Lower leg skin (tissue), 4 donors: ENCODE data around the gene SLC16A1. TPM values are rescaled to one million over a fixed set of nuclear protein-coding genes. Genes with fewer than 3 reads are reported as not detected.

Experiments
- DNase-seq, 2 donors: peaks; one replicate each; pipeline ENCODE4 v3.0.0-alpha.2; 2019; ENCODE audit warnings: low spot score in 2 of 2
- H3K4me3 ChIP-seq: fragments of 200-600 bp; sonication (generic); 2 replicates; pipeline ENCODE4 v1.5.1; 2017; ENCODE audit warnings: mild to moderate bottlenecking, low read depth; ENCODE audit not compliant: poor library complexity, severe bottlenecking
- POLR2A ChIP-seq, 2 donors: fragments of 450-650 bp; IDR thresholded peaks; one replicate each; pipeline ENCODE4 v1.6.1; 2016 to 2017; ENCODE audit warnings: antibody characterized with exemption in 2 of 2, mild to moderate bottlenecking in 1 of 2, moderate library complexity in 1 of 2
- WGBS, 2 donors: methylation state at CpG; one replicate each; pipeline ENCODE4 v1.1.5; 2018; 5-methylcytosine and 5-hydroxymethylcytosine counted together
- intact Hi-C: fragments of 100-400 bp; cut with DNase I; formaldehyde crosslinking; loops from one replicate; pipeline ENCODE4 v1.15.0; 2023; ENCODE audit warnings: low total_unique reads
- total RNA-seq, 4 donors: library from RNA; depleted of rRNA; stranded (reverse); fragments of >200 nt; gene quantifications; one replicate each; pipeline ENCODE4 v1.1.0, GENCODE V29; 2016
- TF ChIP-seq, protein P1 (sequence below), 3 donors: fragments of 450-650 bp; IDR thresholded peaks; one replicate each; pipeline ENCODE4 v1.5.1; 2016; ENCODE audit warnings: antibody characterized with exemption in 3 of 3, mild to moderate bottlenecking in 3 of 3, moderate library complexity in 2 of 3

Gene SLC16A1, protein sequence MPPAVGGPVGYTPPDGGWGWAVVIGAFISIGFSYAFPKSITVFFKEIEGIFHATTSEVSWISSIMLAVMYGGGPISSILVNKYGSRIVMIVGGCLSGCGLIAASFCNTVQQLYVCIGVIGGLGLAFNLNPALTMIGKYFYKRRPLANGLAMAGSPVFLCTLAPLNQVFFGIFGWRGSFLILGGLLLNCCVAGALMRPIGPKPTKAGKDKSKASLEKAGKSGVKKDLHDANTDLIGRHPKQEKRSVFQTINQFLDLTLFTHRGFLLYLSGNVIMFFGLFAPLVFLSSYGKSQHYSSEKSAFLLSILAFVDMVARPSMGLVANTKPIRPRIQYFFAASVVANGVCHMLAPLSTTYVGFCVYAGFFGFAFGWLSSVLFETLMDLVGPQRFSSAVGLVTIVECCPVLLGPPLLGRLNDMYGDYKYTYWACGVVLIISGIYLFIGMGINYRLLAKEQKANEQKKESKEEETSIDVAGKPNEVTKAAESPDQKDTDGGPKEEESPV
- 10 to 100 TPM; 17.9 to 38.9 (median 31.1) TPM for total RNA-seq

DNA sequence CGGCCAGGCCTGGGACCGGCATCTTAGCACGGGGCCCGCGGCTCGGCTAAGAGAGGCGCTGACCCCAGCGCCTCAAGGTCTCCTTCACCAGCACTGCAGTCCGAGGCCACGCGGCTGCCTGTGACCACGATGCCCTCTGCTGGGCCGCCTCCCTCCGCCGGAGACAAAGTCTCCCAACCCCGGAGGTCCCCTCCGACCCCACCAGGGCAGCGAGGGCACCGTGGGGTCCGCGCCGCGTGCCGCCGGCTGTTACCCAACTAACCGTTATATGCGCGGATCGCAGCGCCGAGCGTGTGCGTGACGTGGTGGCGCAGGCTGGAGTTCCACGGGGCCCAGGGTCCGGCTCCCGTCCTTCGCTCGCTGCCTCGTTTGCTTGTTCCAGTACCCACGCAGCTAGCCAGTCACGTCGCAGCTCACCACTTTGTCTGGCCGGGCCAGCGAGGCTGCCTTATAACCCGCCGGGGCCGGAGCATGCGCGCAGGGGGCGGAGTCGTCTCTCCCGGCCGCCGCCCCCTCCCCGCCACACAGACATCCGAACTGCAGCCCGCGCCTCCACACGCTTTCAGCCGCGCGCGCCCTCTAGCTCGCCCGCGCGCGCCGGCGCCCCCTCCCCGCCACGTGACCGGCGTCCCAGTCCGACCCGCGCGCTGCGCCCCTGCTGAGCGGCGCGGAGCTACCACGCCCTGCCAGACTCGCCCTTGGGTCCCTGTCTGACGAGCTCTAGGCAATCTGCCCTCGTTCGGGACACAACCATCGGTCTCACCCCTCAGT lies at the start of gene SLC16A1:
SLC16A1 (minus strand) TSS at position 424 of the 771 bp plus-strand sequence. CDS start 26,888 bp downstream, outside the sequence.
- WGBS, 2 donors, result 0 to 1% methylated on average over 49 to 60 of the region's 90 CpGs
- peak within 1 kb of the TSS; percentile 53 for H3K4me3 ChIP-seq
- peak; percentile 86 to 98 for DNase-seq
- intact Hi-C loops, result no loop called here
- peak in 1 of 2 donors; percentile 13 for TF ChIP-seq POLR2A (IDR thresholded peaks at IDR 0.05)
- TF ChIP-seq, protein P1, sequence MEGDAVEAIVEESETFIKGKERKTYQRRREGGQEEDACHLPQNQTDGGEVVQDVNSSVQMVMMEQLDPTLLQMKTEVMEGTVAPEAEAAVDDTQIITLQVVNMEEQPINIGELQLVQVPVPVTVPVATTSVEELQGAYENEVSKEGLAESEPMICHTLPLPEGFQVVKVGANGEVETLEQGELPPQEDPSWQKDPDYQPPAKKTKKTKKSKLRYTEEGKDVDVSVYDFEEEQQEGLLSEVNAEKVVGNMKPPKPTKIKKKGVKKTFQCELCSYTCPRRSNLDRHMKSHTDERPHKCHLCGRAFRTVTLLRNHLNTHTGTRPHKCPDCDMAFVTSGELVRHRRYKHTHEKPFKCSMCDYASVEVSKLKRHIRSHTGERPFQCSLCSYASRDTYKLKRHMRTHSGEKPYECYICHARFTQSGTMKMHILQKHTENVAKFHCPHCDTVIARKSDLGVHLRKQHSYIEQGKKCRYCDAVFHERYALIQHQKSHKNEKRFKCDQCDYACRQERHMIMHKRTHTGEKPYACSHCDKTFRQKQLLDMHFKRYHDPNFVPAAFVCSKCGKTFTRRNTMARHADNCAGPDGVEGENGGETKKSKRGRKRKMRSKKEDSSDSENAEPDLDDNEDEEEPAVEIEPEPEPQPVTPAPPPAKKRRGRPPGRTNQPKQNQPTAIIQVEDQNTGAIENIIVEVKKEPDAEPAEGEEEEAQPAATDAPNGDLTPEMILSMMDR (IDR thresholded peaks at IDR 0.05), result peak in 1 of 3 donors; percentile 24

DNA sequence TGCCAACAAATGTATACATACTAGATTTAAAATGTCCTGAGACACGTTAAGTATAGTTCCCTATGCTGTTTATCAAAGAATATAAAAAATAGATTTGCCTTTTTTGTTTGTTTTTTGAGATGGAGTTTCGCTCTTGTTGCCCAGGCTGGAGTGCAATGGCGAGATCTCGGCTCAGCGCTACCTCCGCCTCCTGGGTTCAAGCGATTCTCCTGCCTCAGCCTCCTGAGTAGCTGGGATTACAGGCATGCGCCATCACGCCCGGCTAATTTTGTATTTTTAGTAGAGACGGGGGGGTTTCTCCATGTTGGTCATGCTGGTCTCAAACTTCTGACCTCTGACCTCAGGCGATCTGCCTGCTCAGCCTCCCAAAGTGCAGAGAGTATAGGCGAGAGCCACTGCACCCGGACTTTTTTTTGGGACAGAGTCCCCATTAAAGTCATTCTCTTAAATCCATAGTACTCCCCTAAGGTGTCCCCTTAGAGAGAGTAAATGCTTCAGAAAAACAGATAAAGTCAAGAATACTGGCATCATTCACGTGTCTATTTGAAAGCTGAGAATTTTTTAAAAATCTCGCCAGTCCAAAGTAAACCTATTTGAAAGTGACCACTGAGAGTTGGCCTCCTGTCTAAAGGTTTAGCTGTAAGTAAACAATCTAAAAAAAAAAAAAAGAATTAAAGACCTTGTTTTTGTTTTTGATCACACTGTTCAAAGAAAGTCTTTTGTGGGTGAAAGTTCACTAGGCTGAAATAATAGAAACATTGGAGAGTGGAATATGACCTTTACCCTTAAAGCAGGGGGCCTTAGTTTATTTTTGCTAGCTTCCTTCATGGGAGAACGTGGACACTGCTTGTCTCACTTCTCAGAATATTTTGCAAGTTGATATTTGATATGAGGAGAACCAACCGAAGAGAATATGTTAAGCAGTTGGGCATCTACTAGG lies 48.0 kb upstream of the SLC16A1 start:
- no peak for DNase-seq
- TF ChIP-seq, protein P1 (IDR thresholded peaks at IDR 0.05), result no peak
- no peak for TF ChIP-seq POLR2A (IDR thresholded peaks at IDR 0.05)
- H3K4me3 ChIP-seq, result no peak overlapping the region
- intact Hi-C loops, result no loop called here
- 95 to 96% methylated on average over 18 of the region's 18 CpGs for WGBS, 2 donors

DNA sequence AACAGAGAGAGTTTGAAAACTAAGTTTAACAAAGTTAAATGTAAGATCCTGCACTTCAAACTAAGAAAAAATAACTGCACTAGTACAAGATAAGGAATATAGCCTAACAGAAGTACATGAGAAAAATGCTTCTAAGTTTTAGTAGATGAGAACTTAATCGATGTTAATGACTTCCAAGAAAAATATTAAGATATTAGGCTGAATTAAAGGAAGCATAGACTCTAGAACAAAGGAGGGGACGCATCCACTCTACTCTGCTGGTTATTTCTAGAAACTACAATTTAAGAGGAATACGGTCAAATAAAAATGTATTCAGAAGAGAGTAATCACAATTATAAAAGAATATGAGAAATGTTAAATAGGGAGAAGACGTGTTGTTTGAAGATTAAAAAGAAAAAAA lies 46.3 kb upstream of the SLC16A1 start:
- TF ChIP-seq POLR2A (IDR thresholded peaks at IDR 0.05), result no peak
- TF ChIP-seq, protein P1 (IDR thresholded peaks at IDR 0.05), result no peak
- intact Hi-C loops, result no loop called here
- 98 to 100% methylated on average over 4 of the region's 4 CpGs for WGBS, 2 donors
- H3K4me3 ChIP-seq, result no peak overlapping the region
- no peak for DNase-seq

DNA sequence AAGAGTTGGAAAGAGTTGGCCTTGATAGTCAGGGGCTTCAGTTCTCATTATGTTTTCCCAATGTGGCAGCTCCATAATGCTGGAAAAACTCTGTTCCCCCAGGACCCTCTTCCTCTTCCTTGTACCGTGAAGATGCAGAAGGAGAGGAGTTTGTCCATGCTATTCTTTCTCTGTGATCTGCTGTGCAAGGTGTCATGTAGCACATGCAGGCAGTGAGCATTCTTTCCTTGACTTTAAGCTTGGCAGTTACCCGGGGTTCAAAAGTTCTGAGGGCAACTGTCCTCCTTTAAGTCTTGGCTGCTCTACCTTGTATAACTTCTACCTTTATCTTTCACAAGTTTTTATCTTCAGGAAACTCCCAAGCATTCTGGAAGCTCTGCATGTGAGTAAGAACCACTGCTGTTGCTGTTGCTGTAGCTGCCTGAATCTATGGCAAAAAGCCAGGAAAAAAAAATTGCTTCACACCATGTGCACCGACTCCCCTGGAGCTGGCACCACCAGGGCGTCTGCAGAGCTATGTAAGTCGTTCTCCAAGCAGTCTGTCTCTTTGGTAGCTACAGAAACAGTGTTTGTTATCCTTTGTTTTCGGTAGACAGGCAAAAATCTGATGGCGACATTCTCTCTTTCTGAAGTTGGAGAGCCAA lies 42.7 kb upstream of the SLC16A1 start:
- intact Hi-C loops, result no loop called here
- DNase-seq, result peak; percentile 49 to 89
- no peak for TF ChIP-seq POLR2A (IDR thresholded peaks at IDR 0.05)
- H3K4me3 ChIP-seq, result no peak overlapping the region
- 20 to 21% methylated on average over 7 of the region's 7 CpGs for WGBS, 2 donors

DNA sequence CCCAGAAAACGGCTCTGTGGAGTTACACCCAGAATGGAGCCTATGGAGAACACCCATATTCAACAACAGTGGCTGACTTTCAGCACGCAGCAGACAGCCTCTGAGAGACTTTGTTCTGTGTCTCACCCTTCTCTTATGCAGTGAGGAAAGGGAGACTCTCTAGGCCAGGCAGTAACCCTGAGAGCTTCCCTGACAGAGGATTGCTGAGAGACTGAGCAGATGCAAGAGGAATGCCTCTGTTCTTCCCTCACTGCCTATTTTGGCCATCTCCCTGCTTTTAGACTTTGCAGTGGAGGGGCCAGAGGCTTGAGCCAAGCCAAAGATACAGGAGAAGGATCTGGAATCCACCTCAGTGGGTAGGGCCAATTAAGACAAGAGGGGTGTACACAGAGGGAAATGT lies 41.8 kb upstream of the SLC16A1 start:
- DNase-seq, result no peak
- WGBS, 2 donors, result 78 to 85% methylated on average over 2 of the region's 2 CpGs
- H3K4me3 ChIP-seq, result no peak overlapping the region
- no peak for TF ChIP-seq POLR2A (IDR thresholded peaks at IDR 0.05)
- TF ChIP-seq, protein P1 (IDR thresholded peaks at IDR 0.05), result no peak
- intact Hi-C loops, result no loop called here
